HG03457 (cell line): ENCODE results near the gene CPM.

Experiments
- ATAC-seq: cut with Tn5 transposase; IDR thresholded peaks from one replicate; pipeline ENCODE4 v1.9.1; 2021; ENCODE audit warnings: moderate number of reproducible peaks; ENCODE audit not compliant: unreplicated experiment

The CPM gene

GRCh38 chr12:68957273-68957672 lies 24.3 kb upstream of the CPM start:
- ATAC-seq: no peak

GRCh38 chr12:68956466-68956865 lies 23.5 kb upstream of the CPM start:
- no peak for ATAC-seq

- ATAC-seq: no peak
Observed at GRCh38 chr12:68954811-68955210, 21.8 kb upstream of the CPM start.

GRCh38 chr12:68953536-68953935 lies 20.6 kb upstream of the CPM start:
- ATAC-seq: no peak

- ATAC-seq: no peak
Observed at GRCh38 chr12:68951652-68952051, 18.7 kb upstream of the CPM start.

GRCh38 chr12:68950511-68950910 lies 17.5 kb upstream of the CPM start:
- ATAC-seq: no peak

- ATAC-seq: no peak
Observed at GRCh38 chr12:68945255-68945654, 12.3 kb upstream of the CPM start.

- no peak for ATAC-seq
Observed at GRCh38 chr12:68944296-68945076, 11.5 kb upstream of the CPM start.

GRCh38 chr12:68943848-68944247 lies 10.9 kb upstream of the CPM start:
- no peak for ATAC-seq

GRCh38 chr12:68940731-68941130 lies 7.8 kb upstream of the CPM start:
- no peak for ATAC-seq

- ATAC-seq: no peak
Observed at GRCh38 chr12:68939505-68939904, 6.5 kb upstream of the CPM start.

- no peak for ATAC-seq
Observed at GRCh38 chr12:68934392-68934791, 1.4 kb upstream of the CPM start.

- ATAC-seq: peak; percentile 32
Observed at GRCh38 chr12:68932128-68932960, 627 bp downstream of the CPM start.

GRCh38 chr12:68930178-68930577 lies 2.8 kb downstream of the CPM start:
- no peak for ATAC-seq

- no peak for ATAC-seq
Observed at GRCh38 chr12:68924546-68924945, 8.4 kb downstream of the CPM start.

- ATAC-seq: no peak
Observed at GRCh38 chr12:68919581-68920239, 13.3 kb downstream of the CPM start.

- no peak for ATAC-seq
Observed at GRCh38 chr12:68918960-68919359, 14.0 kb downstream of the CPM start.

GRCh38 chr12:68915055-68915454 lies 17.9 kb downstream of the CPM start:
- no peak for ATAC-seq

- no peak for ATAC-seq
Observed at GRCh38 chr12:68913682-68914081, 19.3 kb downstream of the CPM start.

- ATAC-seq: no peak
Observed at GRCh38 chr12:68912916-68913315, 20.1 kb downstream of the CPM start.

- no peak for ATAC-seq
Observed at GRCh38 chr12:68911197-68911718, 21.7 kb downstream of the CPM start.
